Osteocyte (in vitro differentiated cells): ENCODE measurements around the gene G0S2. TPM values are rescaled to one million over a fixed set of nuclear protein-coding genes. Genes with fewer than 3 reads are reported as not detected.

ENCODE experiments used
- DNase-seq: peaks from one replicate; pipeline ENCODE4 v3.0.0; 2021; ENCODE audit warnings: mixed read lengths; ENCODE audit not compliant: unreplicated experiment; ENCODE audit errors: extremely low spot score
- H3K27ac Mint-ChIP-seq: one replicate; pipeline ENCODE4 v1.8.0; 2021; ENCODE audit warnings: mild to moderate bottlenecking, mixed read lengths; ENCODE audit not compliant: unreplicated experiment
- H3K27me3 Mint-ChIP-seq: one replicate; pipeline ENCODE4 v1.8.0; 2021; ENCODE audit warnings: mixed read lengths; ENCODE audit not compliant: unreplicated experiment
- H3K36me3 Mint-ChIP-seq: one replicate; pipeline ENCODE4 v1.8.0; 2021; ENCODE audit warnings: mixed read lengths; ENCODE audit not compliant: unreplicated experiment
- H3K4me1 Mint-ChIP-seq: one replicate; pipeline ENCODE4 v1.8.0; 2021; ENCODE audit warnings: mixed read lengths; ENCODE audit not compliant: unreplicated experiment
- H3K4me3 Mint-ChIP-seq: one replicate; pipeline ENCODE4 v1.8.0; 2021; ENCODE audit warnings: mild to moderate bottlenecking, moderate library complexity, mixed read lengths; ENCODE audit not compliant: unreplicated experiment
- H3K9me3 Mint-ChIP-seq: one replicate; pipeline ENCODE4 v1.8.0; 2021; ENCODE audit warnings: mixed read lengths; ENCODE audit not compliant: unreplicated experiment
- total RNA-seq: library from RNA; stranded (reverse); gene quantifications from 2 replicates; pipeline ENCODE4 v1.2.1, GENCODE V29; 2021
- TF ChIP-seq, protein P1 (sequence below): fragments of 200-600 bp; sonication (generic); IDR thresholded peaks from 2 replicates; pipeline ENCODE4 v1.5.0; 2021; ENCODE audit warnings: antibody characterized with exemption, mild to moderate bottlenecking, moderate library complexity

The G0S2 gene
- total RNA-seq, 1 donor from 2014 or later: 0.40 TPM

DNA sequence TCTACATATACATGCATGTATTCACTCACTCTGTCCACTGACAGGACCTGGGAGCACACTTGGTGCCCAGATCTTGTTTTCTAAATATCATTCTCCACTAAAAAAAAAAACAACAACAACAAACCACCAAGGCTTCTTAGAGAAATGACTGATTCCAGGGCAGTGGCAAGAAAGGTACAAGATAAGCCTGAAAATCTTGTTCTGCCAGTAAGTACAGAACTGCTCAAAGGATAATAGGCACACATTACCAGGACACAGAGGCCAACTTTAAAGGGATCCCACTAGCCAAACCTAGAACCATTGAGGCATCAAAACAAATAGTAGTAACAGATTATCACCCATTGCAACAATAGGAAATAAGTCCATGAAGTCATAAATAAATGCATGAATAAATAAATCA is 40.1 kb downstream of the G0S2 start:
- Mint-ChIP-seq H3K27me3 (peaks cover 48% of the 10 kb centered on the region), H3K27ac (no peak overlapping the region), H3K4me1 (no peaks in the 10 kb centered on the region), H3K4me3 (no peak overlapping the region), H3K9me3 (no peaks in the 10 kb centered on the region), H3K36me3 (no peaks in the 10 kb centered on the region)
- no peak for DNase-seq
- TF ChIP-seq, protein P1, sequence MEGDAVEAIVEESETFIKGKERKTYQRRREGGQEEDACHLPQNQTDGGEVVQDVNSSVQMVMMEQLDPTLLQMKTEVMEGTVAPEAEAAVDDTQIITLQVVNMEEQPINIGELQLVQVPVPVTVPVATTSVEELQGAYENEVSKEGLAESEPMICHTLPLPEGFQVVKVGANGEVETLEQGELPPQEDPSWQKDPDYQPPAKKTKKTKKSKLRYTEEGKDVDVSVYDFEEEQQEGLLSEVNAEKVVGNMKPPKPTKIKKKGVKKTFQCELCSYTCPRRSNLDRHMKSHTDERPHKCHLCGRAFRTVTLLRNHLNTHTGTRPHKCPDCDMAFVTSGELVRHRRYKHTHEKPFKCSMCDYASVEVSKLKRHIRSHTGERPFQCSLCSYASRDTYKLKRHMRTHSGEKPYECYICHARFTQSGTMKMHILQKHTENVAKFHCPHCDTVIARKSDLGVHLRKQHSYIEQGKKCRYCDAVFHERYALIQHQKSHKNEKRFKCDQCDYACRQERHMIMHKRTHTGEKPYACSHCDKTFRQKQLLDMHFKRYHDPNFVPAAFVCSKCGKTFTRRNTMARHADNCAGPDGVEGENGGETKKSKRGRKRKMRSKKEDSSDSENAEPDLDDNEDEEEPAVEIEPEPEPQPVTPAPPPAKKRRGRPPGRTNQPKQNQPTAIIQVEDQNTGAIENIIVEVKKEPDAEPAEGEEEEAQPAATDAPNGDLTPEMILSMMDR: no peak

DNA sequence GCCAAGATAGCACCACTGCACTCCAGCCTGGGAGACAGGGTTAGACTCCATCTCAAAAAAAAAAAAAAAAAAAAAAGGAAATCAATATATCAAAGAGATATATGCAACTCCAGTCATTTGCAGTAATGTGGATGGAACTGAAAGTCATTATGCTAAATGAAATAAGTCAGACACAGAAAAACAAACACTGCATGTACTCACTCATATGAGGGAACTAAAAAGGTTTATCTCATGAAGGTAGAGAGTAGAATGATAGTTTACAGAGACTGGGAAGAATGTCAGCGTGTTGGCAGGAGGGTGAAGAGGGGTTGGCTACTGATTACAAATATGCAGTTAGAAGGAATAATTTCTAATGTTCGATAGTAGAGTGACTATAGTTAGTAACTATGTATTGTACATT is 42.6 kb downstream of the G0S2 start:
- H3K27me3 Mint-ChIP-seq: peaks cover 48% of the 10 kb centered on the region
- H3K4me1 Mint-ChIP-seq: no peaks in the 10 kb centered on the region
- DNase-seq: no peak
- no peak overlapping the region for H3K4me3 Mint-ChIP-seq
- no peaks in the 10 kb centered on the region for H3K9me3 Mint-ChIP-seq
- H3K27ac Mint-ChIP-seq: no peak overlapping the region
- TF ChIP-seq, protein P1: no peak
- no peaks in the 10 kb centered on the region for H3K36me3 Mint-ChIP-seq

DNA sequence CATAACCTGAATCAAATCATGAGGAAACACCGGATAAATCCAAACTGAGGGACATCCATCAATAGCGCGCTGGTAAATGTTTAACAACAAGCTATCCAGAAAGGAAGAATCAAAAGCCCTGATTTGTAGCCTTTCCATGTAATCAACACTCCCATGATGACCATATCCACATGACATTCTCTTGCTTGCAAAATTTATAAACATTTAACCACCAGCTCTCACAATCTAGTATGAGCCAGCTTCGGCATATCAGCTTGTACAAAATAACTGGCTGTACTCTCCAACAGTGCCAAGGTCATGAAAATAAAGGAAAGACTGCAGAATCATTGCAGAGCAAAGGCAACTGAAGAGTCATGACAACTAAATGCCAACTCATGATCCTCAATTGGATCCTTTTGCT is 45.1 kb downstream of the G0S2 start:
- H3K4me3 Mint-ChIP-seq: no peak overlapping the region
- TF ChIP-seq, protein P1: no peak
- no peaks in the 10 kb centered on the region for H3K4me1 Mint-ChIP-seq
- no peak for DNase-seq
- H3K27ac Mint-ChIP-seq: no peak overlapping the region
- no peaks in the 10 kb centered on the region for H3K9me3 Mint-ChIP-seq
- peaks cover 40% of the 10 kb centered on the region for H3K27me3 Mint-ChIP-seq
- H3K36me3 Mint-ChIP-seq: no peaks in the 10 kb centered on the region

GRCh38 chr1:209720826-209721225 is 45.6 kb downstream of the G0S2 start:
- TF ChIP-seq, protein P1: no peak
- H3K4me1 Mint-ChIP-seq: no peaks in the 10 kb centered on the region
- peaks cover 39% of the 10 kb centered on the region for H3K27me3 Mint-ChIP-seq
- H3K4me3 Mint-ChIP-seq: no peak overlapping the region
- no peak for DNase-seq
- H3K9me3 Mint-ChIP-seq: no peaks in the 10 kb centered on the region
- no peak overlapping the region for H3K27ac Mint-ChIP-seq
- no peaks in the 10 kb centered on the region for H3K36me3 Mint-ChIP-seq

DNA sequence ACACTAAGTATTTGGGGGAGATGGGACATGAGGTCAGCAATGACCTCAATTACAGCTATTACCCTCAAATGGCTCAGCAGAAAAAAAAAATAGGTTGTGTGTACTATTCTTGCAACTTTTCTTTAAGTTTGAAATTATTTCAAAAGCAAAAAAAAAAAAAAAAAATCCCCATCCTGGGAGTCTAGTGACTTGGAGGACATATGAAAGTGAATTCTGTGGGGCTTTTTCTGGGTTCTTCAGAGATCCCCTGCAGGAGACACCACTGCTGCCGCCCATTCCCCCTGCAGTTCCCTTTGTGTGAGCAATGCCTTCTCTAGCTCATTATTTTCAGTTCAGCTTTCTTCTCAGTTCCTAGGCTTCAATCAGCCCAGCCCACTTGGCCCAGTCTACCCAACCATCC is 46.1 kb downstream of the G0S2 start:
- no peak overlapping the region for H3K4me3 Mint-ChIP-seq
- H3K36me3 Mint-ChIP-seq: no peaks in the 10 kb centered on the region
- no peak for DNase-seq
- H3K27me3 Mint-ChIP-seq: peaks cover 34% of the 10 kb centered on the region
- no peaks in the 10 kb centered on the region for H3K9me3 Mint-ChIP-seq
- no peak overlapping the region for H3K27ac Mint-ChIP-seq
- H3K4me1 Mint-ChIP-seq: no peaks in the 10 kb centered on the region
- TF ChIP-seq, protein P1: no peak
